HepG2 (cell line): Measurements from ENCODE around the gene EFNA4. TPM values are rescaled to one million over a fixed set of nuclear protein-coding genes. Genes with fewer than 3 reads are reported as not detected.
A peak's percentile ranks its signal among the peaks of the same experiment; 100 is the strongest.

Experiments
- BORCS8-MEF2B ChIP-seq: sonication (generic); formaldehyde crosslinking; IDR thresholded peaks from 2 replicates; pipeline ENCODE4 v1.8.0; 2022; ENCODE audit warnings: mild to moderate bottlenecking, missing genetic modification reagents
- GLI4 ChIP-seq: sonication (generic); formaldehyde crosslinking; IDR thresholded peaks from 2 replicates; pipeline ENCODE4 v1.5.1; 2020; ENCODE audit warnings: missing genetic modification reagents, mild to moderate bottlenecking, moderate library complexity, borderline replicate concordance
- KMT2A ChIP-seq: sonication (generic); formaldehyde crosslinking; IDR thresholded peaks from 2 replicates; pipeline ENCODE4 v1.4.0; 2020; ENCODE audit warnings: missing genetic modification reagents
- MTA1 ChIP-seq: sonication (generic); formaldehyde crosslinking; IDR thresholded peaks from 2 replicates; pipeline ENCODE4 v1.4.0; 2020; ENCODE audit warnings: missing genetic modification reagents, mild to moderate bottlenecking, borderline replicate concordance
- NFIB ChIP-seq: sonication (generic); formaldehyde crosslinking; IDR thresholded peaks from 2 replicates; pipeline ENCODE4 v1.9.0; 2021; ENCODE audit warnings: missing genetic modification reagents, mild to moderate bottlenecking, borderline replicate concordance
- SMC3 ChIP-seq: IDR thresholded peaks from 2 replicates; pipeline ENCODE4 v1.6.1; 2011; ENCODE audit warnings: low read length, improper control_type of control experiment
- SOX6 ChIP-seq, 2 experiments: fragments of 450-650 bp in 1 of 2; sonication (generic) in 1 of 2; formaldehyde crosslinking in 1 of 2; IDR thresholded peaks; 2 replicates each; pipeline versions ENCODE4 v1.4.0 to v1.6.1; 2017 to 2020; ENCODE audit warnings: antibody characterized with exemption in 1 of 2, mild to moderate bottlenecking in 1 of 2, missing genetic modification reagents in 1 of 2
- XBP1 ChIP-seq: sonication (generic); formaldehyde crosslinking; IDR thresholded peaks from 2 replicates; pipeline ENCODE4 v1.5.0; 2020; ENCODE audit warnings: missing genetic modification reagents
- ZNF225 ChIP-seq: sonication (generic); formaldehyde crosslinking; IDR thresholded peaks from 2 replicates; pipeline ENCODE4 v1.4.0; 2020; ENCODE audit warnings: mild to moderate bottlenecking, missing genetic modification reagents
- ZNF263 ChIP-seq: sonication (generic); formaldehyde crosslinking; IDR thresholded peaks from 2 replicates; pipeline ENCODE4 v1.4.0; 2020; ENCODE audit warnings: missing genetic modification reagents
- ZNF546 ChIP-seq: sonication (generic); formaldehyde crosslinking; conservative IDR thresholded peaks from 2 replicates; pipeline ENCODE4 v1.8.1; 2023; ENCODE audit warnings: mild to moderate bottlenecking, missing genetic modification reagents
- ZNF629 ChIP-seq: sonication (generic); formaldehyde crosslinking; conservative IDR thresholded peaks from 2 replicates; pipeline ENCODE4 v1.5.0; 2020; ENCODE audit warnings: missing genetic modification reagents
- ZNF768 ChIP-seq: sonication (generic); formaldehyde crosslinking; IDR thresholded peaks from 2 replicates; pipeline ENCODE4 v1.4.0; 2020; ENCODE audit warnings: missing genetic modification reagents
- polyA plus RNA-seq, 8 experiments: library from polyadenylated mRNA; depleted of rRNA in 3 of 8; stranded (reverse) in 7 of 8; unstranded in 1 of 8; fragments of >200 nt; fragmentation: Illumina TruSeq in 4 of 8; extraction: Trizol in 4 of 8; gene quantifications; 2 replicates each; pipeline versions ENCODE4 v1.2.1 to v1.2.3, GENCODE V29; 2011 to 2016; ENCODE audit warnings: low read depth in 4 of 8, missing spikeins in 1 of 8, mixed read lengths in 1 of 8; ENCODE audit not compliant: insufficient read depth in 1 of 8
- total RNA-seq, 5 experiments: library from RNA; depleted of rRNA; stranded (reverse); fragments of >200 nt; fragmentation: Illumina TruSeq; extraction: Trizol; gene quantifications; 2 replicates each; pipeline ENCODE4 v1.2.3, GENCODE V29; 2016; ENCODE audit warnings: low read depth in 1 of 5
- TF ChIP-seq, protein P1 (sequence below): sonication (generic); formaldehyde crosslinking; IDR thresholded peaks from 2 replicates; pipeline ENCODE4 v1.5.0; 2020; ENCODE audit warnings: mild to moderate bottlenecking, missing genetic modification reagents
- TF ChIP-seq, protein P2 (sequence below): sonication (generic); formaldehyde crosslinking; IDR thresholded peaks from 2 replicates; pipeline ENCODE4; 2020; ENCODE audit warnings: missing genetic modification reagents, mild to moderate bottlenecking, borderline replicate concordance
- TF ChIP-seq, protein P3 (sequence below): sonication (generic); formaldehyde crosslinking; IDR thresholded peaks from 2 replicates; pipeline ENCODE4 v1.4.0; 2020; ENCODE audit warnings: mild to moderate bottlenecking, missing genetic modification reagents
- TF ChIP-seq, protein P4 (sequence below): sonication (generic); formaldehyde crosslinking; IDR thresholded peaks from 2 replicates; pipeline ENCODE4 v1.4.0; 2020; ENCODE audit warnings: missing genetic modification reagents
- TF ChIP-seq, protein P5 (sequence below), 2 experiments: sonication (generic) in 1 of 2; formaldehyde crosslinking in 1 of 2; IDR thresholded peaks; 2 replicates each; pipeline versions ENCODE4 v1.4.0 to v1.6.1; 2018 to 2020; ENCODE audit warnings: missing genetic modification reagents in 2 of 2, borderline replicate concordance in 1 of 2, low read depth in 1 of 2, mild to moderate bottlenecking in 1 of 2, missing biosample characterization in 1 of 2

Gene EFNA4
- total and polyA plus RNA-seq, 2 of the 13 experiments (the other 11 are each of a cell fraction or from before 2014, with no cell fraction given): 12.0 to 17.2 TPM

DNA sequence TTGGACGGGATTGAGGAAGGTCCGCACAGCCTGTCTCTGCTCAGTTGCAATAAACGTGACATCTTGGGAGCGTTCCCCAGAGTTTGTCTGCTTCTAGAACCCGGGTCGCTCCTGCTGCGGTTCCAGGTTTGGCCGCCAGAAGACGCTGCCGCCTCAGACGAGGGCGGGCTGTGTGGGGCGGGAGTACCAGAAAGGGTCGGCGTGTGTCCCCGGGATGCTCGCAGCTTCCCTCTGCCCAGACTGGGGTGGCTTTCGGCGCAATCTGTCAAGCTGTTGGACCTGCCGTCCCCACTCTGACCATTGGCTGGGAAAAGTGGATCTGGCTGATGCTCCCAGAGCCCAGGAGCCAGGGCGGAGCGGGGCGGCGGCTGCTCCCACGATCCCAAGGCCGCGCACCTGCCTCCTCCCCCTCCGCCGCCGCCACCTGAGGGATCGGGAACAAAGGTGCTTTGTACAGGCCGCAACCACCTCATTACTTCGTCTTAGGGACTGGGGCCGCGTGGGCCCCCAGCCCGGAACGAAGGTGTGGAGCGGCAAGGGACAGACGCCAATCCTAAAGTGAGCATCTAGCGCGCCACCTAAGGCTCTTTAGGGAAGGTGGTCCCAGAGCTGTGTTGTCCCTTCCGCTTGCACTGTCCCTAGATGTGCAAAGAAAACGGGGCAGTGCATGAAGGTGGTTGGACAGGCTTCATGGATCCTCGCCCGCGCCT, 683 bp upstream of the EFNA4 start (continued):
- TF ChIP-seq, protein P1, sequence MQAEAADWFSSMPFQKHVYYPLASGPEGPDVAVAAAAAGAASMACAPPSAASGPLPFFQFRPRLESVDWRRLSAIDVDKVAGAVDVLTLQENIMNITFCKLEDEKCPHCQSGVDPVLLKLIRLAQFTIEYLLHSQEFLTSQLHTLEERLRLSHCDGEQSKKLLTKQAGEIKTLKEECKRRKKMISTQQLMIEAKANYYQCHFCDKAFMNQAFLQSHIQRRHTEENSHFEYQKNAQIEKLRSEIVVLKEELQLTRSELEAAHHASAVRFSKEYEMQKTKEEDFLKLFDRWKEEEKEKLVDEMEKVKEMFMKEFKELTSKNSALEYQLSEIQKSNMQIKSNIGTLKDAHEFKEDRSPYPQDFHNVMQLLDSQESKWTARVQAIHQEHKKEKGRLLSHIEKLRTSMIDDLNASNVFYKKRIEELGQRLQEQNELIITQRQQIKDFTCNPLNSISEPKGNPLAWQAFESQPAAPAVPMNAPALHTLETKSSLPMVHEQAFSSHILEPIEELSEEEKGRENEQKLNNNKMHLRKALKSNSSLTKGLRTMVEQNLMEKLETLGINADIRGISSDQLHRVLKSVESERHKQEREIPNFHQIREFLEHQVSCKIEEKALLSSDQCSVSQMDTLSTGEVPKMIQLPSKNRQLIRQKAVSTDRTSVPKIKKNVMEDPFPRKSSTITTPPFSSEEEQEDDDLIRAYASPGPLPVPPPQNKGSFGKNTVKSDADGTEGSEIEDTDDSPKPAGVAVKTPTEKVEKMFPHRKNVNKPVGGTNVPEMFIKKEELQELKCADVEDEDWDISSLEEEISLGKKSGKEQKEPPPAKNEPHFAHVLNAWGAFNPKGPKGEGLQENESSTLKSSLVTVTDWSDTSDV (CRISPR knock-in tag): 0 out of 2 replicates have a peak, but pooled peaks have one; percentile 42
- TF ChIP-seq ZNF768 (CRISPR knock-in tag) (peak; percentile 49; the same call in 1 of the 2 replicates), ZNF546 (CRISPR knock-in tag) (0 out of 2 replicates have a peak, but pooled peaks have one; percentile 33), SOX6 (IDR thresholded peaks at IDR 0.05) (no peak), SOX6 (CRISPR knock-in tag; IDR thresholded peaks at IDR 0.05) (peak; percentile 24; the same call in 1 of the 2 replicates), MTA1 (CRISPR knock-in tag) (no peak), ZNF629 (CRISPR knock-in tag) (no peak), XBP1 (CRISPR knock-in tag) (no peak), KMT2A (CRISPR knock-in tag) (0 out of 2 replicates have a peak, but pooled peaks have one; percentile 11), NFIB (no peak), SMC3 (peak; percentile 56; the same call in 1 of the 2 replicates), BORCS8-MEF2B (peak; percentile 21; the same call in 1 of the 2 replicates), ZNF263 (CRISPR knock-in tag) (0 out of 2 replicates have a peak, but pooled peaks have one; percentile 35), ZNF225 (no peak), GLI4 (CRISPR knock-in tag) (no peak)
- TF ChIP-seq, protein P2, sequence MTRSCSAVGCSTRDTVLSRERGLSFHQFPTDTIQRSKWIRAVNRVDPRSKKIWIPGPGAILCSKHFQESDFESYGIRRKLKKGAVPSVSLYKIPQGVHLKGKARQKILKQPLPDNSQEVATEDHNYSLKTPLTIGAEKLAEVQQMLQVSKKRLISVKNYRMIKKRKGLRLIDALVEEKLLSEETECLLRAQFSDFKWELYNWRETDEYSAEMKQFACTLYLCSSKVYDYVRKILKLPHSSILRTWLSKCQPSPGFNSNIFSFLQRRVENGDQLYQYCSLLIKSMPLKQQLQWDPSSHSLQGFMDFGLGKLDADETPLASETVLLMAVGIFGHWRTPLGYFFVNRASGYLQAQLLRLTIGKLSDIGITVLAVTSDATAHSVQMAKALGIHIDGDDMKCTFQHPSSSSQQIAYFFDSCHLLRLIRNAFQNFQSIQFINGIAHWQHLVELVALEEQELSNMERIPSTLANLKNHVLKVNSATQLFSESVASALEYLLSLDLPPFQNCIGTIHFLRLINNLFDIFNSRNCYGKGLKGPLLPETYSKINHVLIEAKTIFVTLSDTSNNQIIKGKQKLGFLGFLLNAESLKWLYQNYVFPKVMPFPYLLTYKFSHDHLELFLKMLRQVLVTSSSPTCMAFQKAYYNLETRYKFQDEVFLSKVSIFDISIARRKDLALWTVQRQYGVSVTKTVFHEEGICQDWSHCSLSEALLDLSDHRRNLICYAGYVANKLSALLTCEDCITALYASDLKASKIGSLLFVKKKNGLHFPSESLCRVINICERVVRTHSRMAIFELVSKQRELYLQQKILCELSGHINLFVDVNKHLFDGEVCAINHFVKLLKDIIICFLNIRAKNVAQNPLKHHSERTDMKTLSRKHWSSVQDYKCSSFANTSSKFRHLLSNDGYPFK (CRISPR knock-in tag): peak; percentile 3; the same call in 1 of the 2 replicates
- TF ChIP-seq, protein P3, sequence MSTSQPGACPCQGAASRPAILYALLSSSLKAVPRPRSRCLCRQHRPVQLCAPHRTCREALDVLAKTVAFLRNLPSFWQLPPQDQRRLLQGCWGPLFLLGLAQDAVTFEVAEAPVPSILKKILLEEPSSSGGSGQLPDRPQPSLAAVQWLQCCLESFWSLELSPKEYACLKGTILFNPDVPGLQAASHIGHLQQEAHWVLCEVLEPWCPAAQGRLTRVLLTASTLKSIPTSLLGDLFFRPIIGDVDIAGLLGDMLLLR (CRISPR knock-in tag): no peak
- TF ChIP-seq, protein P4, sequence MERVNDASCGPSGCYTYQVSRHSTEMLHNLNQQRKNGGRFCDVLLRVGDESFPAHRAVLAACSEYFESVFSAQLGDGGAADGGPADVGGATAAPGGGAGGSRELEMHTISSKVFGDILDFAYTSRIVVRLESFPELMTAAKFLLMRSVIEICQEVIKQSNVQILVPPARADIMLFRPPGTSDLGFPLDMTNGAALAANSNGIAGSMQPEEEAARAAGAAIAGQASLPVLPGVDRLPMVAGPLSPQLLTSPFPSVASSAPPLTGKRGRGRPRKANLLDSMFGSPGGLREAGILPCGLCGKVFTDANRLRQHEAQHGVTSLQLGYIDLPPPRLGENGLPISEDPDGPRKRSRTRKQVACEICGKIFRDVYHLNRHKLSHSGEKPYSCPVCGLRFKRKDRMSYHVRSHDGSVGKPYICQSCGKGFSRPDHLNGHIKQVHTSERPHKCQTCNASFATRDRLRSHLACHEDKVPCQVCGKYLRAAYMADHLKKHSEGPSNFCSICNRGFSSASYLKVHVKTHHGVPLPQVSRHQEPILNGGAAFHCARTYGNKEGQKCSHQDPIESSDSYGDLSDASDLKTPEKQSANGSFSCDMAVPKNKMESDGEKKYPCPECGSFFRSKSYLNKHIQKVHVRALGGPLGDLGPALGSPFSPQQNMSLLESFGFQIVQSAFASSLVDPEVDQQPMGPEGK (CRISPR knock-in tag): peak; percentile 56
- TF ChIP-seq, protein P5, sequence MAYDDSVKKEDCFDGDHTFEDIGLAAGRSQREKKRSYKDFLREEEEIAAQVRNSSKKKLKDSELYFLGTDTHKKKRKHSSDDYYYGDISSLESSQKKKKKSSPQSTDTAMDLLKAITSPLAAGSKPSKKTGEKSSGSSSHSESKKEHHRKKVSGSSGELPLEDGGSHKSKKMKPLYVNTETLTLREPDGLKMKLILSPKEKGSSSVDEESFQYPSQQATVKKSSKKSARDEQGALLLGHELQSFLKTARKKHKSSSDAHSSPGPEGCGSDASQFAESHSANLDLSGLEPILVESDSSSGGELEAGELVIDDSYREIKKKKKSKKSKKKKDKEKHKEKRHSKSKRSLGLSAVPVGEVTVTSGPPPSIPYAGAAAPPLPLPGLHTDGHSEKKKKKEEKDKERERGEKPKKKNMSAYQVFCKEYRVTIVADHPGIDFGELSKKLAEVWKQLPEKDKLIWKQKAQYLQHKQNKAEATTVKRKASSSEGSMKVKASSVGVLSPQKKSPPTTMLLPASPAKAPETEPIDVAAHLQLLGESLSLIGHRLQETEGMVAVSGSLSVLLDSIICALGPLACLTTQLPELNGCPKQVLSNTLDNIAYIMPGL (CRISPR knock-in tag; IDR thresholded peaks at IDR 0.05; ENCODE audit: borderline replicate concordance in 1 of 2, low read depth in 1 of 2): peak; percentile 33 to 46; a peak in 2 of 4 replicates
